ENCODE measurements around the gene SUSD1. TPM values are rescaled to one million over a fixed set of nuclear protein-coding genes. Genes with fewer than 3 reads are reported as not detected.

The SUSD1 gene
- total RNA-seq, 1 donor from 2014 or later = 7.6 TPM

GRCh38 chr9:112120030-112120341 is 55.1 kb downstream of the SUSD1 start:
- H3K27me3 Mint-ChIP-seq (ENCODE audit: low read depth) = no peaks in the 10 kb centered on the region
- intact Hi-C loops (cut with micrococcal nuclease) = no loop called here
- peaks cover 5% of the 10 kb centered on the region for H3K4me1 Mint-ChIP-seq (ENCODE audit: low read depth)
- H3K36me3 Mint-ChIP-seq (ENCODE audit: low read depth) = peaks cover 17% of the 10 kb centered on the region
- no peak overlapping the region for H3K27ac Mint-ChIP-seq
- no peak overlapping the region for H3K4me3 Mint-ChIP-seq (ENCODE audit: low read depth)
- no peak for DNase-seq (ENCODE audit: low spot score)
- no peaks in the 10 kb centered on the region for H3K9me3 Mint-ChIP-seq

GRCh38 chr9:112119225-112120029 is 55.7 kb downstream of the SUSD1 start:
- no peaks in the 10 kb centered on the region for H3K27me3 Mint-ChIP-seq (ENCODE audit: low read depth)
- H3K4me1 Mint-ChIP-seq (ENCODE audit: low read depth) = peaks cover 5% of the 10 kb centered on the region
- peaks cover 17% of the 10 kb centered on the region for H3K36me3 Mint-ChIP-seq (ENCODE audit: low read depth)
- no peak overlapping the region for H3K4me3 Mint-ChIP-seq (ENCODE audit: low read depth)
- no peaks in the 10 kb centered on the region for H3K9me3 Mint-ChIP-seq
- intact Hi-C loops (cut with micrococcal nuclease) = no loop called here
- DNase-seq (ENCODE audit: low spot score) = no peak
- no peak overlapping the region for H3K27ac Mint-ChIP-seq

GRCh38 chr9:112118009-112118408 is 57.1 kb downstream of the SUSD1 start:
- peaks cover 5% of the 10 kb centered on the region for H3K4me1 Mint-ChIP-seq (ENCODE audit: low read depth)
- intact Hi-C loops (cut with micrococcal nuclease) = no loop called here
- H3K27me3 Mint-ChIP-seq (ENCODE audit: low read depth) = no peaks in the 10 kb centered on the region
- DNase-seq (ENCODE audit: low spot score) = no peak
- no peaks in the 10 kb centered on the region for H3K9me3 Mint-ChIP-seq
- peaks cover 13% of the 10 kb centered on the region for H3K36me3 Mint-ChIP-seq (ENCODE audit: low read depth)
- H3K4me3 Mint-ChIP-seq (ENCODE audit: low read depth) = no peak overlapping the region
- no peak overlapping the region for H3K27ac Mint-ChIP-seq

DNA sequence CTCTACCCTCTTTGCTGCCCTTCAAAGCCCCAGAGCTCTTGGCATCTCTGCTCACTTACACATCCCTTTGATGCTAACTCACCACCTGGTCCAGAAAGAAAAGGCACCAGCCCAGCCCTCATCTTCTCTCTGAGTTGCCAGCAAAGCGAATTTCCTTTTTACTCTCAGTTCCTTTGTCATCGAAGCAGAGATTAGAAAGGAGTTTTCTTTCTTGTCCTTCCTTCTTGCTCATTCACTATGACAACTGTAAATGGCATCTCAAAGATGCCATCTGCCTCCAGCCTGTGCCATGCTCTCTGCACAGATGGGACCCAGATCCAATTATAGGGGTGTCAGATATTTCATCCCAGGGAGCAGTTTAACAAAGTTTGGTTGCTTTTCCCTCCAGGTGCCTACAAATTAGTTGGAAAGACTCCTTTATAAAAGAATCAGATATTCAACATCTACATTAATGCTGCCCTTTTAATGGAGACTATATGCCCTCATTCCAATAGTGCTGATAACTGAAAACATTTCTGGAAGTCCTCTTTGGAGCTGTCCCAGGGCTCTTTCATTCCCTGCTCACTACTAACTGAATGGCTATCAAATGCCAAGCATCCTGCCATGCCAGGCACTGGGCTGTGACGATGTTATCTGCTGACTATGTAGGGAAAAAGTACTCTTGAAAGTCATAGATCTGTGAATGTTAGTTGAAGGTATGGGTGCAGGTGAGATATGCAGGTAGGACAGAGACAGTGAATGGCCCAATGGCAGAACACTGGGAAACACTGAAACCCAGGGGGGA is 58.9 kb downstream of the SUSD1 start:
- Mint-ChIP-seq H3K36me3 (ENCODE audit: low read depth) (peaks cover 5% of the 10 kb centered on the region), H3K27ac (no peak overlapping the region), H3K4me1 (ENCODE audit: low read depth) (peaks cover 2% of the 10 kb centered on the region), H3K9me3 (no peaks in the 10 kb centered on the region), H3K4me3 (ENCODE audit: low read depth) (no peak overlapping the region), H3K27me3 (ENCODE audit: low read depth) (no peaks in the 10 kb centered on the region)
- intact Hi-C loops (cut with micrococcal nuclease) = no loop called here
- no peak for DNase-seq (ENCODE audit: low spot score)

GRCh38 chr9:112115109-112115508 is 60.0 kb downstream of the SUSD1 start:
- Mint-ChIP-seq H3K27me3 (ENCODE audit: low read depth) (no peaks in the 10 kb centered on the region), H3K9me3 (no peaks in the 10 kb centered on the region), H3K4me1 (ENCODE audit: low read depth) (peaks cover 2% of the 10 kb centered on the region), H3K27ac (no peak overlapping the region), H3K36me3 (ENCODE audit: low read depth) (peaks cover 4% of the 10 kb centered on the region), H3K4me3 (ENCODE audit: low read depth) (no peak overlapping the region)
- DNase-seq (ENCODE audit: low spot score) = no peak
- intact Hi-C loops (cut with micrococcal nuclease) = no loop called here

DNA sequence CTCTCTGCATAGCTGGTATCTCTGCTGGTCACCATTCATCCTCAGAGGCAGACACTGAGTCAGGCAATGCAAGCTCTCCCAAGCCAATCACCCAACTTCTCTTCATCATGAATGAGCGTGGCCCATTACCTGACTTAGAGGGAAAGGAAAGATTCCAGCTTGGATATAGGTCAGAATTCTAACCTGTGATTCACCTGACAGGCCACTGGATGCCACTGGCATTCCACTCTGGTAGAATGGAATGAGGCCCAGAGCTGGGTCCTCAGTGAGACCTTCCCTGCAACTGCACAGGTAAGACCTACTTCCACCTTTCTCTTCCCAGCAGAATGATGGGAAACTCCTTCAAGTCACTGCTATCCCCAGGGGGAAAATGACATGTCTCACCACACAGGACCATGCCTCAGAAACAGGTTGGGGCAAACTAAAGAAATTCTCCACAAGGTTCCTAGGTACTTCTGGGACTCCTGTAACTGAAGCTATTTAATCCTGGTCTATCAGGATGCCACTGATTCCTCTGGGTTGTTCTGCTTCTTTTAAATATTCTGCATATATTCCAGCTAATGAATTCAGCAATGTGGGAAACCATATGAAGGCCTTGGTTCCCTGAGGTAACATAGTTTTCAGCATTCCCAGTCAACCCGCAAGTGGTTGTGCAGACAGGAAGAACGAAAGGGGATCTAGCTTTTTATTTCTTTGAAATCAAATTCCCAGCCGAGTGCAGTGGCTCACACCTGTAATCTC is 62.0 kb downstream of the SUSD1 start:
- H3K27ac Mint-ChIP-seq = no peak overlapping the region
- intact Hi-C loops (cut with micrococcal nuclease) = no loop called here
- peaks cover 4% of the 10 kb centered on the region for H3K36me3 Mint-ChIP-seq (ENCODE audit: low read depth)
- no peaks in the 10 kb centered on the region for H3K4me1 Mint-ChIP-seq (ENCODE audit: low read depth)
- DNase-seq (ENCODE audit: low spot score) = no peak
- no peaks in the 10 kb centered on the region for H3K9me3 Mint-ChIP-seq
- no peaks in the 10 kb centered on the region for H3K27me3 Mint-ChIP-seq (ENCODE audit: low read depth)
- no peak overlapping the region for H3K4me3 Mint-ChIP-seq (ENCODE audit: low read depth)

- H3K27ac Mint-ChIP-seq = no peak overlapping the region
- H3K36me3 Mint-ChIP-seq (ENCODE audit: low read depth) = peaks cover 7% of the 10 kb centered on the region
- H3K4me1 Mint-ChIP-seq (ENCODE audit: low read depth) = no peaks in the 10 kb centered on the region
- no peaks in the 10 kb centered on the region for H3K27me3 Mint-ChIP-seq (ENCODE audit: low read depth)
- no peak overlapping the region for H3K4me3 Mint-ChIP-seq (ENCODE audit: low read depth)
- no peaks in the 10 kb centered on the region for H3K9me3 Mint-ChIP-seq
- intact Hi-C loops (cut with micrococcal nuclease) = no loop called here
- no peak for DNase-seq (ENCODE audit: low spot score)
Measured at GRCh38 chr9:112112519-112112918, 62.6 kb downstream of the SUSD1 start.

GRCh38 chr9:112111461-112111860 is 63.6 kb downstream of the SUSD1 start:
- H3K27me3 Mint-ChIP-seq (ENCODE audit: low read depth) = no peaks in the 10 kb centered on the region
- peaks cover 7% of the 10 kb centered on the region for H3K36me3 Mint-ChIP-seq (ENCODE audit: low read depth)
- no peak for DNase-seq (ENCODE audit: low spot score)
- H3K4me1 Mint-ChIP-seq (ENCODE audit: low read depth) = no peaks in the 10 kb centered on the region
- no peak overlapping the region for H3K27ac Mint-ChIP-seq
- no peak overlapping the region for H3K4me3 Mint-ChIP-seq (ENCODE audit: low read depth)
- intact Hi-C loops (cut with micrococcal nuclease) = no loop called here
- H3K9me3 Mint-ChIP-seq = no peaks in the 10 kb centered on the region

DNA sequence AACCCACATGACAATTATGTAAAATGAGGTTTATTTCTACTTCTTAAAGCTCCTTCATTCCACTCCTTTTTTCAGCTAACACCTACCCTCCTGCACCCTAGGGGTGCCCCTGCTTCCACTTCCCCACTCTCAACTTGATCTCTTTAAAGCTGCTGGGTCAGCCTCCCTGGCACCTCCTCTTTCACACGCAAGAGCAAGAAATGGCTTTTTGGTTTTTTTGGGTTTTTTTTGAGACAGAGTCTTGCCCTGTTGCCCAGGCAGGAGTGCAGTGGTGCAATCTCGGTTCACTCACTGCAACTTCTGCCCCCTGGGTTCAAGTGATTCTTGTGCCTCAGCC is 64.4 kb downstream of the SUSD1 start:
- no peak overlapping the region for H3K4me3 Mint-ChIP-seq (ENCODE audit: low read depth)
- intact Hi-C loops (cut with micrococcal nuclease) = no loop called here
- no peak for DNase-seq (ENCODE audit: low spot score)
- H3K27ac Mint-ChIP-seq = no peak overlapping the region
- H3K4me1 Mint-ChIP-seq (ENCODE audit: low read depth) = no peaks in the 10 kb centered on the region
- H3K36me3 Mint-ChIP-seq (ENCODE audit: low read depth) = peaks cover 7% of the 10 kb centered on the region
- no peaks in the 10 kb centered on the region for H3K27me3 Mint-ChIP-seq (ENCODE audit: low read depth)
- no peaks in the 10 kb centered on the region for H3K9me3 Mint-ChIP-seq

GRCh38 chr9:112110094-112110776 is 64.9 kb downstream of the SUSD1 start:
- Mint-ChIP-seq H3K36me3 (ENCODE audit: low read depth) (peaks cover 7% of the 10 kb centered on the region), H3K27me3 (ENCODE audit: low read depth) (no peaks in the 10 kb centered on the region), H3K9me3 (no peaks in the 10 kb centered on the region), H3K4me1 (ENCODE audit: low read depth) (no peaks in the 10 kb centered on the region), H3K4me3 (ENCODE audit: low read depth) (no peak overlapping the region), H3K27ac (no peak overlapping the region)
- intact Hi-C loops (cut with micrococcal nuclease) = no loop called here
- DNase-seq (ENCODE audit: low spot score) = no peak

GRCh38 chr9:112104901-112105300 is 70.2 kb downstream of the SUSD1 start:
- intact Hi-C loops (cut with micrococcal nuclease) = no loop called here
- H3K4me1 Mint-ChIP-seq (ENCODE audit: low read depth) = peaks cover 5% of the 10 kb centered on the region
- H3K27me3 Mint-ChIP-seq (ENCODE audit: low read depth) = no peaks in the 10 kb centered on the region
- H3K36me3 Mint-ChIP-seq (ENCODE audit: low read depth) = peaks cover 6% of the 10 kb centered on the region
- no peak overlapping the region for H3K27ac Mint-ChIP-seq
- H3K9me3 Mint-ChIP-seq = no peaks in the 10 kb centered on the region
- DNase-seq (ENCODE audit: low spot score) = no peak
- H3K4me3 Mint-ChIP-seq (ENCODE audit: low read depth) = no peak overlapping the region

DNA sequence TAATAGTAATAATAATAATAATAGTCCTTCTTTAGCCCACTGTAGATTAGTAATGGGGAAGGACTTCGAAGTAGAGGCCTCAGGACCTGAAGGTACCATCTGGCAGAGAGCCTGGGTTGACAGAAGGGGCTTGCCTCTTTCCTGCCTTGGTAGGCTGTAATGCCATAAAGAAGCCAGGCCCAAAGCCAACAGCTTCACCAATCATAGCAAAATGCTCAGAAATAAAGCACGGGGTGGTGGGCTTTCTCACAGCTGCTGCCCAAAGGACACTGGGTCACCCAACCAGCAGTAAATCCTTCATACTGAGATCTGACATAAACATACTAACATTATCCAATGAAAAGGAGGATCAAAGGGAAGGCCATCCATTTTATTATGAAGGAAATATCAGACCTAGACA is 70.7 kb downstream of the SUSD1 start:
- H3K36me3 Mint-ChIP-seq (ENCODE audit: low read depth) = peaks cover 6% of the 10 kb centered on the region
- no peak overlapping the region for H3K27ac Mint-ChIP-seq
- H3K4me3 Mint-ChIP-seq (ENCODE audit: low read depth) = no peak overlapping the region
- peaks cover 5% of the 10 kb centered on the region for H3K4me1 Mint-ChIP-seq (ENCODE audit: low read depth)
- intact Hi-C loops (cut with micrococcal nuclease) = no loop called here
- no peaks in the 10 kb centered on the region for H3K27me3 Mint-ChIP-seq (ENCODE audit: low read depth)
- DNase-seq (ENCODE audit: low spot score) = no peak
- no peaks in the 10 kb centered on the region for H3K9me3 Mint-ChIP-seq

Measured in activated T-helper 2 cell treated with anti-CD3 and anti-CD28 coated beads, Interferon-gamma antibody, Interleukin-2, Interleukin-4, amounts not matched to agents 10 μg/mL and 5 μg/mL and 100 μg/mL, durations not matched to agents 14 hours and 24 hours and 36 hours (primary cell).